Endodermal cell (in vitro differentiated cells): ENCODE measurements around the gene UPB1. TPM values are rescaled to one million over a fixed set of nuclear protein-coding genes. Genes with fewer than 3 reads are reported as not detected.

Experiments
- DNase-seq: peaks from one replicate; pipeline ENCODE4 v3.0.0-alpha.2; 2017
- H3K27ac ChIP-seq: 2 replicates; pipeline ENCODE4 v1.5.1; 2013; ENCODE audit warnings: mild to moderate bottlenecking, low read depth, low read length, moderate library complexity
- H3K27me3 ChIP-seq: 2 replicates; pipeline ENCODE4 v1.6.1; 2013; ENCODE audit warnings: mild to moderate bottlenecking, low read length, moderate library complexity; ENCODE audit not compliant: insufficient read depth, control insufficient read depth, poor library complexity, severe bottlenecking
- H3K36me3 ChIP-seq: 2 replicates; pipeline ENCODE4 v1.7.0; 2013; ENCODE audit warnings: mild to moderate bottlenecking, low read length, moderate library complexity; ENCODE audit not compliant: control insufficient read depth, insufficient read depth
- H3K4me1 ChIP-seq: one replicate; pipeline ENCODE4 v1.7.0; 2013; ENCODE audit warnings: low read length; ENCODE audit not compliant: control insufficient read depth, insufficient read depth
- H3K4me3 ChIP-seq: 2 replicates; pipeline ENCODE4 v1.5.1; 2013; ENCODE audit warnings: mild to moderate bottlenecking, low read length, moderate library complexity
- H3K9ac ChIP-seq: 2 replicates; pipeline ENCODE4 v1.6.1; 2013; ENCODE audit warnings: mild to moderate bottlenecking, low read length, moderate library complexity; ENCODE audit not compliant: poor library complexity, severe bottlenecking; ENCODE audit errors: extremely low read depth
- H3K9me3 ChIP-seq: 2 replicates; pipeline ENCODE4 v1.6.1; 2013; ENCODE audit warnings: mild to moderate bottlenecking, low read length, moderate library complexity; ENCODE audit not compliant: control insufficient read depth
- H3K27ac Mint-ChIP-seq: 2 replicates; pipeline ENCODE4 v1.8.0; 2020; ENCODE audit warnings: mixed read lengths
- H3K27me3 Mint-ChIP-seq: 2 replicates; pipeline ENCODE4 v1.8.0; 2021; ENCODE audit warnings: mild to moderate bottlenecking, mixed read lengths; ENCODE audit not compliant: insufficient read depth
- H3K36me3 Mint-ChIP-seq: 2 replicates; pipeline ENCODE4 v1.8.0; 2020; ENCODE audit warnings: low read depth, mixed read lengths
- H3K4me1 Mint-ChIP-seq: 2 replicates; pipeline ENCODE4 v1.8.0; 2020; ENCODE audit warnings: mixed read lengths
- H3K4me3 Mint-ChIP-seq: 2 replicates; pipeline ENCODE4 v1.8.0; 2020; ENCODE audit warnings: mild to moderate bottlenecking, moderate library complexity, mixed read lengths
- H3K9me3 Mint-ChIP-seq: 2 replicates; pipeline ENCODE4 v1.8.0; 2020; ENCODE audit warnings: mild to moderate bottlenecking, mixed read lengths
- CTCF ChIP-seq: fragments of 200-600 bp; sonication (generic); conservative IDR thresholded peaks from 2 replicates; pipeline ENCODE4 v1.5.0; 2021; ENCODE audit warnings: antibody characterized with exemption, mild to moderate bottlenecking
- WGBS, 2 experiments: methylation state at CpG; one replicate each; pipeline versions ENCODE4 v1.1.5 to v1.1.7; 2013; ENCODE audit warnings: missing lambda C conversion rate in 2 of 2, mixed read lengths in 1 of 2; ENCODE audit not compliant: insufficient coverage in 1 of 2, insufficient read length in 1 of 2; 5-methylcytosine and 5-hydroxymethylcytosine counted together
- total RNA-seq, 2 donors: library from RNA; stranded (reverse); fragmentation: NEBNext Ultra II Directional in 1 of 2; extraction: Animal tissue kit (Norgen Biotek cat#: 25700) in 1 of 2; gene quantifications; 2 replicates in 1 of 2; 3 replicates in 1 of 2; pipeline ENCODE4 v1.2.1, GENCODE V29; 2021

Gene UPB1
- total RNA-seq, 2 donors from 2014 or later: 0.40 TPM; not detected in 1

GRCh38 chr22:24497841-24498258 lies 2.7 kb downstream of the UPB1 start:
- no peak for TF ChIP-seq CTCF
- Mint-ChIP-seq H3K4me1 (peaks cover 42% of the 10 kb centered on the region), H3K27me3 (peaks cover 74% of the 10 kb centered on the region)

GRCh38 chr22:24498824-24499223 lies 3.7 kb downstream of the UPB1 start:
- 87 to 91% methylated on average over 3 to 11 of the region's 11 CpGs for WGBS, 2 experiments
- TF ChIP-seq CTCF: no peak
- H3K4me3 Mint-ChIP-seq: no peak overlapping the region
- H3K27ac Mint-ChIP-seq: no peak overlapping the region
- H3K4me1 Mint-ChIP-seq: peaks cover 44% of the 10 kb centered on the region
- no peaks in the 10 kb centered on the region for H3K36me3 Mint-ChIP-seq
- H3K4me3 ChIP-seq: no peak overlapping the region
- peaks cover 15% of the 10 kb centered on the region for H3K4me1 ChIP-seq
- H3K27me3 Mint-ChIP-seq: peaks cover 64% of the 10 kb centered on the region
- H3K9me3 ChIP-seq: no peaks in the 10 kb centered on the region
- no peak overlapping the region for H3K9ac ChIP-seq
- H3K36me3 ChIP-seq: no peaks in the 10 kb centered on the region
- DNase-seq: peak; percentile 51
- H3K9me3 Mint-ChIP-seq: peaks cover 7% of the 10 kb centered on the region
- H3K27me3 ChIP-seq: peaks cover 60% of the 10 kb centered on the region
- no peak overlapping the region for H3K27ac ChIP-seq

More at GRCh38 chr22:24497841-24498258, 2.7 kb downstream of the UPB1 start:
- WGBS, 2 experiments: 77 to 93% methylated on average over 2 of the region's 2 CpGs
- Histone ChIP-seq H3K9ac (no peak overlapping the region), H3K4me3 (no peak overlapping the region), H3K27ac (no peak overlapping the region), H3K36me3 (no peaks in the 10 kb centered on the region), H3K27me3 (peaks cover 66% of the 10 kb centered on the region), H3K4me1 (peaks cover 15% of the 10 kb centered on the region), H3K9me3 (no peaks in the 10 kb centered on the region)
- Mint-ChIP-seq H3K9me3 (peaks cover 7% of the 10 kb centered on the region), H3K4me3 (no peak overlapping the region), H3K27ac (no peak overlapping the region), H3K36me3 (no peaks in the 10 kb centered on the region)
- DNase-seq: no peak

GRCh38 chr22:24499706-24500276 lies 4.7 kb downstream of the UPB1 start:
- Histone ChIP-seq H3K36me3 (no peaks in the 10 kb centered on the region), H3K9ac (no peak overlapping the region), H3K27ac (no peak overlapping the region), H3K4me1 (peaks cover 15% of the 10 kb centered on the region), H3K4me3 (no peak overlapping the region), H3K9me3 (no peaks in the 10 kb centered on the region), H3K27me3 (peaks cover 59% of the 10 kb centered on the region)
- no peak overlapping the region for H3K4me3 Mint-ChIP-seq
- TF ChIP-seq CTCF: no peak
- no peak for DNase-seq
- H3K27ac Mint-ChIP-seq: no peak overlapping the region
- H3K27me3 Mint-ChIP-seq: peaks cover 56% of the 10 kb centered on the region
- H3K9me3 Mint-ChIP-seq: peaks cover 7% of the 10 kb centered on the region
- WGBS, 2 experiments: 88 to 91% methylated on average over 9 to 10 of the region's 10 CpGs
- peaks cover 38% of the 10 kb centered on the region for H3K4me1 Mint-ChIP-seq
- no peaks in the 10 kb centered on the region for H3K36me3 Mint-ChIP-seq
